Mucosa of descending colon (tissue), 3 donors: ENCODE data around the gene CXCR3. TPM values are rescaled to one million over a fixed set of nuclear protein-coding genes. Genes with fewer than 3 reads are reported as not detected.
A peak's percentile ranks its signal among the peaks of the same experiment; 100 is the strongest.

Experiments
- ATAC-seq: fragments of 200-7000 bp; cut with Tn5 transposase; one replicate; pipeline ENCODE4 v1.9.1; 2020; ENCODE audit warnings: mild to moderate bottlenecking, moderate library complexity
- DNase-seq, 3 donors: peaks; one replicate each; pipeline ENCODE4 v3.0.0-alpha.2; 2020
- H3K36me3 ChIP-seq: fragments of 200-600 bp; one replicate; pipeline ENCODE4 v1.8.0; 2021; ENCODE audit warnings: low read depth, mild to moderate bottlenecking
- H3K4me1 ChIP-seq: fragments of 200-600 bp; one replicate; pipeline ENCODE4 v1.8.0; 2021; ENCODE audit warnings: low read depth, mild to moderate bottlenecking
- H3K4me3 ChIP-seq: fragments of 200-600 bp; one replicate; pipeline ENCODE4 v1.8.0; 2021; ENCODE audit warnings: mild to moderate bottlenecking
- H3K9me3 ChIP-seq: fragments of 200-600 bp; one replicate; pipeline ENCODE4 v1.8.0; 2021; ENCODE audit warnings: mild to moderate bottlenecking
- intact Hi-C, 2 donors: fragments of 100-400 bp; cut with DNase I in 1 of 2; cut with micrococcal nuclease in 1 of 2; formaldehyde crosslinking; loops; one replicate each; pipeline versions ENCODE4 v1.11.0 to v1.11.1; 2022; cut with DNase I, micrococcal nuclease
- total RNA-seq, 3 donors: library from RNA; stranded (reverse); fragmentation: NEBNext Ultra II Directional in 2 of 3; extraction: Animal tissue kit (Norgen Biotek cat#: 25700) in 2 of 3; gene quantifications; one replicate each; pipeline versions ENCODE4 v1.2.1 to v1.2.4, GENCODE V29; 2021 to 2023
- TF ChIP-seq, protein P1 (sequence below): fragments of 200-600 bp; IDR thresholded peaks from one replicate; pipeline ENCODE4 v1.8.0; 2022; ENCODE audit warnings: antibody characterized with exemption, mild to moderate bottlenecking
- donor health status: DM: no; HTN: no; CAD: no; lungs with moderate emphysema.
- donor health status: DM: no; HTN: no; CAD: no.
- donor health status: DM: no; HTN: yes; CAD: no.

Gene CXCR3
- total RNA-seq, 3 donors from 2014 or later = 1.9 to 6.1 (median 2.1) TPM

DNA sequence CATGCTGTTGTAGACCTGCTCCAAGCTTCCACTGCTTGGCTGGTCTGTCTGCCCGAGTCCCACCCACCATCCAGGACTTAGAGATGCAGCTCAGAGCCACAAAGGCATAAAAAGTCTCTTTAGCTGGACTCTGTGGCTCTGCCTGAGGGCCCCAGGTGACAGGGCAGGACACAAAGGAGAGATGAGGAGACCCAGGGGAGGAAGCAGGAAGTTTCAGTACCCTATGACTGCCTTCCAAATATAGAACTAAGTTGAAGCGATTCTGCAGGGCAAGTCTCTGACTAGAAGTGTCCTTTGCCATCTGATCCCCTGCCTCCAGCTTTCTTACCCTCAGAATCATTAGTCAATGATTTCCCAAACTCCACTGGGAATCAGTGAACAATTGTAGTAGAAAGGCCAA is 11.2 kb upstream of the CXCR3 start:
- DNase-seq (no peak), ATAC-seq (peak; percentile 10)
- Histone ChIP-seq H3K9me3 (no peaks in the 10 kb centered on the region), H3K4me1 (peaks cover 11% of the 10 kb centered on the region), H3K36me3 (no peaks in the 10 kb centered on the region), H3K4me3 (no peak overlapping the region)
- TF ChIP-seq, protein P1, sequence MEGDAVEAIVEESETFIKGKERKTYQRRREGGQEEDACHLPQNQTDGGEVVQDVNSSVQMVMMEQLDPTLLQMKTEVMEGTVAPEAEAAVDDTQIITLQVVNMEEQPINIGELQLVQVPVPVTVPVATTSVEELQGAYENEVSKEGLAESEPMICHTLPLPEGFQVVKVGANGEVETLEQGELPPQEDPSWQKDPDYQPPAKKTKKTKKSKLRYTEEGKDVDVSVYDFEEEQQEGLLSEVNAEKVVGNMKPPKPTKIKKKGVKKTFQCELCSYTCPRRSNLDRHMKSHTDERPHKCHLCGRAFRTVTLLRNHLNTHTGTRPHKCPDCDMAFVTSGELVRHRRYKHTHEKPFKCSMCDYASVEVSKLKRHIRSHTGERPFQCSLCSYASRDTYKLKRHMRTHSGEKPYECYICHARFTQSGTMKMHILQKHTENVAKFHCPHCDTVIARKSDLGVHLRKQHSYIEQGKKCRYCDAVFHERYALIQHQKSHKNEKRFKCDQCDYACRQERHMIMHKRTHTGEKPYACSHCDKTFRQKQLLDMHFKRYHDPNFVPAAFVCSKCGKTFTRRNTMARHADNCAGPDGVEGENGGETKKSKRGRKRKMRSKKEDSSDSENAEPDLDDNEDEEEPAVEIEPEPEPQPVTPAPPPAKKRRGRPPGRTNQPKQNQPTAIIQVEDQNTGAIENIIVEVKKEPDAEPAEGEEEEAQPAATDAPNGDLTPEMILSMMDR = no peak
- intact Hi-C loops = no loop called here

DNA sequence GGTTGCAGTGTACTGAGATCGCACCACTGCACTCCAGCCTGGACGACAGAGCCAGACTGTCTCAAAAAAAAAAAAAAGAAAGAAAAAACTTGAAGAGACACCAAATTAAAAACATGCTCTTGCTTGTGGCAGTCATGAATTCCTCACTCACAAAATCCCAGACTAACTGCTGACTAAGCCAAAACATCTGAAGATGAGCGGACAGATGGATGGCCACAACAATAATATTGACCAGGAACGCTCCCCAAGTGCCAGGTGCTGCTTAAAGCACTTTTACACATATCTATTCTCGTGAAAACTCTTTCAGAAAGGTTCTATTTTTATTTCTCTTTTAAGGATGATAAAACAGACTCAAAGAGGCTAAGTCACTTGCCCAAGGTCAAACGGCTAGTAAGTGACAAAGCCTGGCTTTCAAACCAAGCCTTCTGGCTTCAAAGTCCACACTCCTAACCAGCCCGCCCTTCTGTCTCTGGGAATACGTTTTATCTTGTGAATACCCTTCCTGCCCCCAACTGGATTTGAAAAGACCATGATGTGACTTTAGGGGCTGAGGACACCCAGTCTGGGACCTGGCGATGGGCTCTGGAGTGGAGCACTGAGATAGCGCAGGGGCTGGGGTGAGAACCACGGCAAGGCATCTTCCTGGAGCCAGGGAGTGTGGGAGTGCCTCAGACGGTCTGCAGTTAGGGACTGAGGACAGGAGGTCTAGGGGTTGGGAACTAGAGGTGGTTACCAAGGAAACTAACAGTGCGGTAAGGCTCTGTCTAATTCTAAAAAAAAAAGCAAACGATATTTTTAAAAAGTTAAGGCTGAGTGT is 9.5 kb upstream of the CXCR3 start:
- no peak for ATAC-seq
- TF ChIP-seq, protein P1 = no peak
- DNase-seq = no peak
- intact Hi-C loops = no loop called here
- Histone ChIP-seq H3K9me3 (no peaks in the 10 kb centered on the region), H3K36me3 (no peaks in the 10 kb centered on the region), H3K4me1 (peaks cover 26% of the 10 kb centered on the region), H3K4me3 (no peak overlapping the region)

DNA sequence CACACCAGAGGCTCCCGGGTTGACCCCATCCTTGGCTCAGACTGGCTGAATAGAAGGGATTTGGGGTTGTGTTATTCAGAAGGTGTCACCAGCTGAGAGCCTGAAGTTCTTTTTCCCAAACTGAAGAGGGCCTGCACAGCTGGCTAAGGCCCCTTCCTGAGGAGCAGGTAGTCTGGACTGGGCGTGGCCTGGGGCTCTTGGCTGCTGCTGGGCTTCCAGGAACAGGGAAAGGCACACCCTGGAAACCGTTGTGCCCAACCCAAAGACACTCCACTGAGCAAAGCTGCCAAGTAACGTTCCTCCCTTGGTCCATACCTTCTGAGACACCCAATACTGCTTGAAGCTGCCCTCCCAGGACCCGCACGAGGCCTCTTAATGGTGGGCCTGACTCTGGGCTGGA is 8.3 kb upstream of the CXCR3 start:
- peak; percentile 61 for ATAC-seq
- intact Hi-C loops = no loop called here
- DNase-seq = peak; percentile 67 to 78 (median 72)
- H3K9me3 ChIP-seq = no peaks in the 10 kb centered on the region
- peaks cover 33% of the 10 kb centered on the region for H3K4me1 ChIP-seq
- H3K36me3 ChIP-seq = no peaks in the 10 kb centered on the region
- no peak overlapping the region for H3K4me3 ChIP-seq
- TF ChIP-seq, protein P1 = no peak

DNA sequence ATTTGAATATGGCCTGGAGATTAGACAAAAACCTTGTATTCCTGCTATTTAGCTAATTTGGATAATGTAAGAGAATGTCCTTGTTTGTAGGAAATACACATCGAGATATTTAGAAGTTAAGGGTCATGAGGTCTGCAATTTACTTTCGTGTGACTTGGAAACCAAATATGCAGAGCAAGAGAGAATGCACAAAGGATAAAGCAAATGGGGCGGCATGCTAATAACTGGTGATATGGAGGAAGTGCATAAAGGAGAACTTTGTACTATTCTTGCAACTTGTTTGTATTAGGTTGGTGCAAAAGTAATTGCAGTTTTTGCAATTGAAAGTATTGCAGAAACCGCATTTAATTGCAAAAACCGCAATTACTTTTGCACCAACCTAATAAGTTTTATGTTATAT is 7.2 kb upstream of the CXCR3 start:
- TF ChIP-seq, protein P1 = no peak
- Histone ChIP-seq H3K4me3 (no peak overlapping the region), H3K36me3 (no peaks in the 10 kb centered on the region), H3K9me3 (no peaks in the 10 kb centered on the region), H3K4me1 (peaks cover 33% of the 10 kb centered on the region)
- intact Hi-C loops = no loop called here
- DNase-seq = no peak
- no peak for ATAC-seq

DNA sequence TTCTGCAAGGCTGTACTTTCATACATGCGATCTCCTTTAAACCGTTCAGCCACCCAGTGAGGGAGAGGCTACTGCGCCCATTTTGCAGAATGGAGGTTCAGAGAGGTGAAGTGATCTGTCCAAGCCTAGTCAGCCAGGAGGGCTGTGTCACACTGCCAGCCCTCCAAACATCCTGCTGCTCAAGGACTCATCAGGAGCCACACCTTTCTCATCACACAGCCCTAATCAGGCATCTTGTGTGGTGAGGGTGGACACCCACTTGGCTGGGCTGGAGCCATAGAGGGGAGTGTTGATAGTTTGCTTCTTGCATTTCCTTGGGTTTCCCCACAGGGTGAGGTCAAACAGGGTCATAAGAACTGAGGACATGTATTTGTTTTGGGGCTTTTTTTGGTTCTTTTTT is 5.4 kb upstream of the CXCR3 start:
- peak; percentile 5 for ATAC-seq
- Histone ChIP-seq H3K9me3 (no peaks in the 10 kb centered on the region), H3K4me1 (peaks cover 33% of the 10 kb centered on the region), H3K4me3 (no peak overlapping the region), H3K36me3 (no peaks in the 10 kb centered on the region)
- DNase-seq = peak in 1 of 3 donors; percentile 43
- intact Hi-C loops = no loop called here
- TF ChIP-seq, protein P1 = no peak
